SU-DHL-6 (cell line): Measurements from ENCODE around the gene CETP.
"Not testable (repeated sequence)": the region's sequence is repeated elsewhere in the genome, so short reads cannot be mapped to it uniquely, and the experiment has no call there.

Experiments
- CTCF ChIP-seq: fragments of 200-600 bp; sonication (generic); IDR thresholded peaks from one replicate; pipeline ENCODE4 v1.5.1; 2017; ENCODE audit warnings: antibody characterized with exemption, mild to moderate bottlenecking, low read length, moderate library complexity; ENCODE audit not compliant: insufficient read depth, poor library complexity, severe bottlenecking
- EZH2phosphoT487 ChIP-seq: fragments of 200-600 bp; sonication (generic), shearing (Covaris generic); conservative IDR thresholded peaks from 2 replicates; pipeline ENCODE4 v1.6.1; 2018; ENCODE audit warnings: mild to moderate bottlenecking, antibody characterized with exemption, low read length, moderate library complexity, mixed read lengths

GRCh38 chr16:57005597-57005996 lies 43.8 kb downstream of the CETP start:
- not testable (repeated sequence) for TF ChIP-seq CTCF, EZH2phosphoT487
